Measurements from ENCODE around the gene IL12RB2.

IL12RB2 gene

GRCh38 chr1:67401443-67401842 lies 93.8 kb downstream of the IL12RB2 start:
- ChIA-PET POLR2A (no interaction called here), CTCF (interaction anchor here (1.8 kb wide), 1 partner anchor 54 kb away, joined by 4 read pairs; no protein-coding TSS in a partner anchor)
- peaks cover 0 to 33% of the 10 kb centered on the region in 2 experiments; a peak in 2 of 3 replicates for H3K36me3 ChIP-seq (ENCODE audit: control insufficient read depth in 2 of 2, insufficient read depth in 1 of 2, low read length in 2 of 2)
- H3K4me1 ChIP-seq (ENCODE audit: control insufficient read depth, insufficient read depth, low read length) = no peaks in the 10 kb centered on the region
- TF ChIP-seq SP7 (tag by site-specific recombination; IDR thresholded peaks at IDR 0.05) = no peak
- TF ChIP-seq OSR2 (tag by site-specific recombination; IDR thresholded peaks at IDR 0.05) = 0 out of 2 replicates have a peak, but pooled peaks have one; percentile 10
- H3K27ac ChIP-seq (ENCODE audit: extremely low read depth, low read depth, low read length) = no peak overlapping the region
- H3K9me3 ChIP-seq (ENCODE audit: control insufficient read depth, insufficient read depth, low read depth, low read length) = no peaks in the 10 kb centered on the region
- H3K4me3 ChIP-seq (ENCODE audit: low read depth, low read length) = no peak overlapping the region

GRCh38 chr1:67404212-67404620 lies 96.5 kb downstream of the IL12RB2 start:
- Histone ChIP-seq H3K4me1 (ENCODE audit: control insufficient read depth, insufficient read depth, low read length) (no peaks in the 10 kb centered on the region), H3K9me3 (ENCODE audit: control insufficient read depth, insufficient read depth, low read depth, low read length) (no peaks in the 10 kb centered on the region), H3K36me3 (ENCODE audit: control insufficient read depth in 2 of 2, insufficient read depth in 1 of 2, low read length in 2 of 2) (peaks cover 0 to 24% of the 10 kb centered on the region in 2 experiments; a peak in 2 of 3 replicates), H3K27ac (ENCODE audit: extremely low read depth, low read depth, low read length) (no peak overlapping the region), H3K4me3 (ENCODE audit: low read depth, low read length) (no peak overlapping the region)
- CTCF ChIA-PET = no interaction called here
- POLR2A ChIA-PET = no interaction called here
- no peak for TF ChIP-seq ZNF223 (tag by site-specific recombination; IDR thresholded peaks at IDR 0.05)
- peak; percentile 74 for TF ChIP-seq KLF17 (tag by site-specific recombination; IDR thresholded peaks at IDR 0.05)
- TF ChIP-seq INSM2 (tag by site-specific recombination; IDR thresholded peaks at IDR 0.05) = no peak
- no peak for TF ChIP-seq ZNF768 (tag by site-specific recombination; IDR thresholded peaks at IDR 0.05)
- TF ChIP-seq OSR2 (tag by site-specific recombination; IDR thresholded peaks at IDR 0.05) = 0 out of 2 replicates have a peak, but pooled peaks have one; percentile 29
- no peak for TF ChIP-seq BCL6B (tag by site-specific recombination; IDR thresholded peaks at IDR 0.05)
- no peak; the same call in 1 of the 2 replicates for TF ChIP-seq FEZF1 (tag by site-specific recombination; IDR thresholded peaks at IDR 0.05)
- TF ChIP-seq KLF8 (tag by site-specific recombination; IDR thresholded peaks at IDR 0.05) = no peak
- TF ChIP-seq ZBTB21 (tag by site-specific recombination; IDR thresholded peaks at IDR 0.05) = 0 out of 2 replicates have a peak, but pooled peaks have one; percentile 38
- TF ChIP-seq SP7 (tag by site-specific recombination; IDR thresholded peaks at IDR 0.05) = peak; percentile 33; the same call in 1 of the 2 replicates
- TF ChIP-seq PRDM4 (tag by site-specific recombination; IDR thresholded peaks at IDR 0.05) = peak; percentile 82
- TF ChIP-seq ZNF600 (tag by site-specific recombination; IDR thresholded peaks at IDR 0.05) = peak; percentile 63
- TF ChIP-seq ZNF274 (IDR thresholded peaks at IDR 0.05; ENCODE audit: low read length) = no peak
- TF ChIP-seq ZNF274 (tag by site-specific recombination; IDR thresholded peaks at IDR 0.05; ENCODE audit: borderline replicate concordance) = no peak
- no peak for TF ChIP-seq ZNF488 (tag by site-specific recombination; IDR thresholded peaks at IDR 0.05)
- TF ChIP-seq MEIS1 (CRISPR knock-in tag; IDR thresholded peaks at IDR 0.05; ENCODE audit: borderline replicate concordance) = no peak
- no peak for TF ChIP-seq GLIS2 (tag by site-specific recombination; IDR thresholded peaks at IDR 0.05)
- no peak for TF ChIP-seq ZNF169 (tag by site-specific recombination; IDR thresholded peaks at IDR 0.05)
- peak; percentile 91 for TF ChIP-seq ZNF629 (tag by site-specific recombination; IDR thresholded peaks at IDR 0.05)
- peak; percentile 55 for TF ChIP-seq ZNF121 (tag by site-specific recombination; IDR thresholded peaks at IDR 0.05)
- no peak for TF ChIP-seq ZSCAN18 (tag by site-specific recombination; IDR thresholded peaks at IDR 0.05)
- TF ChIP-seq ZNF423 (tag by site-specific recombination; IDR thresholded peaks at IDR 0.05) = no peak
- no peak for TF ChIP-seq SALL2 (tag by site-specific recombination; IDR thresholded peaks at IDR 0.05; ENCODE audit: borderline replicate concordance)
- no peak for TF ChIP-seq ZNF555 (tag by site-specific recombination; conservative IDR thresholded peaks at IDR 0.05)
- TF ChIP-seq ZNF175 (tag by site-specific recombination; IDR thresholded peaks at IDR 0.05) = no peak
- no peak for TF ChIP-seq ZNF114 (tag by site-specific recombination; IDR thresholded peaks at IDR 0.05)
- TF ChIP-seq GFI1B (tag by site-specific recombination; IDR thresholded peaks at IDR 0.05) = no peak

All from HEK293 (cell line).